PC-3 (cell line): ENCODE measurements around the gene UBE2L6. TPM values are rescaled to one million over a fixed set of nuclear protein-coding genes. Genes with fewer than 3 reads are reported as not detected.
A peak's percentile ranks its signal among the peaks of the same experiment; 100 is the strongest.

Experiments used
- ATAC-seq: fragments of 200-7000 bp; cut with Tn5 transposase; 2 replicates; pipeline ENCODE4 v1.9.1; 2020; ENCODE audit warnings: mild to moderate bottlenecking, moderate library complexity
- BruUV-seq: library from RNA; stranded (reverse); fragments of 400-500 nt; replicated peaks from 2 replicates; lab custom pipeline; 2021; lab: Mats Ljungman, UMichigan
- CTCF ChIA-PET: fragments of 300-600 bp; sonication (Branson Sonifier 250); formaldehyde crosslinking; loops from one replicate; lab custom pipeline; 2022; ENCODE audit warnings: antibody characterized with exemption; lab: Charles Lee
- POLR2A ChIA-PET: fragments of 300-600 bp; sonication (Branson Sonifier 250); formaldehyde crosslinking; loops from one replicate; lab custom pipeline; 2022; ENCODE audit warnings: antibody characterized with exemption; ENCODE audit not compliant: unreplicated experiment; lab: Charles Lee
- DNase-seq: peaks from one replicate; pipeline ENCODE4 v3.0.0-alpha.2; 2015
- H2AFZ ChIP-seq: fragments of 300-600 bp; sonication (generic); 2 replicates; pipeline ENCODE4 v1.6.0; 2016; ENCODE audit warnings: antibody characterized with exemption, low read length
- H3F3A ChIP-seq: fragments of 300-600 bp; sonication (generic); one replicate; pipeline ENCODE4 v1.6.0; 2017; ENCODE audit warnings: antibody characterized with exemption, low read length, control low read depth, mild to moderate bottlenecking; ENCODE audit not compliant: unreplicated experiment
- H3K27ac ChIP-seq: fragments of 300-600 bp; sonication (generic); 2 replicates; pipeline ENCODE4 v1.5.1; 2016; ENCODE audit warnings: mild to moderate bottlenecking, low read length
- H3K27me3 ChIP-seq: fragments of 300-600 bp; sonication (generic); 2 replicates; pipeline ENCODE4 v1.6.1; 2016; ENCODE audit warnings: low read length, mixed read lengths
- H3K36me3 ChIP-seq: fragments of 300-600 bp; sonication (generic); 2 replicates; pipeline ENCODE4 v1.6.1; 2016; ENCODE audit warnings: low read depth, mixed run types, low read length, mixed read lengths
- H3K4me1 ChIP-seq: fragments of 300-600 bp; sonication (generic); 2 replicates; pipeline ENCODE4 v1.5.1; 2016; ENCODE audit warnings: low read length; ENCODE audit not compliant: insufficient read depth
- H3K4me2 ChIP-seq: fragments of 300-600 bp; sonication (generic); 2 replicates; pipeline ENCODE4 v1.6.0; 2016; ENCODE audit warnings: low read length
- H3K4me3 ChIP-seq: fragments of 300-600 bp; sonication (generic); 2 replicates; pipeline ENCODE4 v1.5.1; 2016; ENCODE audit warnings: mild to moderate bottlenecking, low read length, mixed read lengths
- H3K79me2 ChIP-seq: fragments of 300-600 bp; sonication (generic); 2 replicates; pipeline ENCODE4 v1.6.1; 2017; ENCODE audit warnings: low read length, mixed read lengths
- H3K9ac ChIP-seq: fragments of 300-600 bp; sonication (generic); 2 replicates; pipeline ENCODE4 v1.6.0; 2016; ENCODE audit warnings: mild to moderate bottlenecking, low read length
- H3K9me2 ChIP-seq: fragments of 300-600 bp; sonication (generic); replicated peaks from 2 replicates; pipeline ENCODE4 v1.6.1; 2016; ENCODE audit warnings: mixed run types, low read length, mixed read lengths
- H3K9me3 ChIP-seq: fragments of 300-600 bp; sonication (generic); 2 replicates; pipeline ENCODE4 v1.6.1; 2016; ENCODE audit warnings: low read length, mixed read lengths
- H4K20me1 ChIP-seq: fragments of 300-600 bp; sonication (generic); 2 replicates; pipeline ENCODE4 v1.6.1; 2016; ENCODE audit warnings: low read length, mixed read lengths
- CTCF ChIP-seq: fragments of 300-600 bp; sonication (generic); conservative IDR thresholded peaks from 2 replicates; pipeline ENCODE4 v1.5.1; 2017; ENCODE audit warnings: antibody characterized with exemption, low read depth, mild to moderate bottlenecking, low read length
- EZH2 ChIP-seq: fragments of 300-600 bp; sonication (generic); IDR thresholded peaks from one replicate; pipeline ENCODE4 v1.6.1; 2017; ENCODE audit warnings: antibody characterized with exemption, mild to moderate bottlenecking, low read length; ENCODE audit not compliant: unreplicated experiment
- EZH2phosphoT487 ChIP-seq: fragments of 300-600 bp; sonication (generic); IDR thresholded peaks from 2 replicates; pipeline ENCODE4 v1.6.1; 2018; ENCODE audit warnings: mild to moderate bottlenecking, antibody characterized with exemption, low read length, borderline replicate concordance
- intact Hi-C: fragments of 100-400 bp; cut with micrococcal nuclease; formaldehyde crosslinking; loops from 2 replicates; pipeline ENCODE4 v1.9.0; 2023
- total RNA-seq: library from RNA; depleted of rRNA; stranded (reverse); fragments of >200 nt; gene quantifications from 2 replicates; pipeline ENCODE4 v1.2.3, GENCODE V29; 2014

Gene UBE2L6
- total RNA-seq, 1 experiment from 2014 or later, result 16.5 TPM

GRCh38 chr11:57544566-57544965, 22.9 kb downstream of the UBE2L6 start:
- no peaks in the 10 kb centered on the region for H3K9me3 ChIP-seq
- no peaks in the 10 kb centered on the region for H3K27me3 ChIP-seq
- H2AFZ ChIP-seq, result no peak overlapping the region
- no TSS peak for BruUV-seq
- no peaks in the 10 kb centered on the region for H3K36me3 ChIP-seq
- H3K4me1 ChIP-seq, result no peaks in the 10 kb centered on the region
- H3K27ac ChIP-seq, result no peak overlapping the region
- ATAC-seq (no peak), DNase-seq (no peak)
- no peaks in the 10 kb centered on the region for H3K9me2 ChIP-seq
- ChIA-PET POLR2A (no interaction called here), CTCF (no interaction called here)
- H3K4me2 ChIP-seq, result no peak overlapping the region
- H3F3A ChIP-seq, result no peaks in the 10 kb centered on the region
- no peak for TF ChIP-seq EZH2
- TF ChIP-seq CTCF, result no peak
- no peak for TF ChIP-seq EZH2phosphoT487
- intact Hi-C loops, result no loop called here
- no peak overlapping the region for H3K9ac ChIP-seq
- no peaks in the 10 kb centered on the region for H4K20me1 ChIP-seq
- no peaks in the 10 kb centered on the region for H3K79me2 ChIP-seq
- no peak overlapping the region for H3K4me3 ChIP-seq

DNA sequence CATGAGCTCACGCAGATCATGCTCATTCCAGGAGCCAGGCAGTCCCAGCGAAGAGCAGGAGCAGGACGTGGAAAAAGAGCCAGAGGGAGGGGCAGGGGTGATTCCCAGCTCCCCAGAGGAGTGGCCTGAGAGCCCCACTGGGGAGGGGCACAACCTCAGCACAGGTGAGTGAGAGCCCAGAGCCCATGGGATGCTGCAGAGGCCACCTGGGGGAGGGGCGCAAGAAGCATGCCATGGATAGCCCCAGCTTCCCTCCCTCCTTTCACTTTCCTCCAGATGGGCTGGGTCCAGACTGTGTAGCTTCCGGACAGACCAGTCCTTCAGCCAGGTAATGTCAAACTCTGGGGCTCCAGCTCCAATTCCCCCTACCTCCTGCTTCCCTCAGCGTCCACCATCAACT, 23.9 kb downstream of the UBE2L6 start:
- Histone ChIP-seq H3K27ac (no peak overlapping the region), H3K9me3 (no peaks in the 10 kb centered on the region), H3K4me3 (no peak overlapping the region), H3F3A (no peaks in the 10 kb centered on the region), H3K4me1 (no peaks in the 10 kb centered on the region), H3K79me2 (no peaks in the 10 kb centered on the region), H4K20me1 (no peaks in the 10 kb centered on the region), H3K9me2 (no peaks in the 10 kb centered on the region), H2AFZ (no peak overlapping the region), H3K9ac (no peak overlapping the region), H3K36me3 (no peaks in the 10 kb centered on the region), H3K4me2 (0 out of 2 replicates have a peak overlapping the region, but pooled peaks have one; percentile 4), H3K27me3 (no peaks in the 10 kb centered on the region)
- no TSS peak for BruUV-seq
- no peak for TF ChIP-seq CTCF
- ATAC-seq (no peak), DNase-seq (no peak)
- ChIA-PET POLR2A (interaction anchor here (0.6 kb wide), 1 partner anchor 14 kb away, joined by 3 read pairs; no protein-coding TSS in a partner anchor), CTCF (no interaction called here)
- intact Hi-C loops, result no loop called here

DNA sequence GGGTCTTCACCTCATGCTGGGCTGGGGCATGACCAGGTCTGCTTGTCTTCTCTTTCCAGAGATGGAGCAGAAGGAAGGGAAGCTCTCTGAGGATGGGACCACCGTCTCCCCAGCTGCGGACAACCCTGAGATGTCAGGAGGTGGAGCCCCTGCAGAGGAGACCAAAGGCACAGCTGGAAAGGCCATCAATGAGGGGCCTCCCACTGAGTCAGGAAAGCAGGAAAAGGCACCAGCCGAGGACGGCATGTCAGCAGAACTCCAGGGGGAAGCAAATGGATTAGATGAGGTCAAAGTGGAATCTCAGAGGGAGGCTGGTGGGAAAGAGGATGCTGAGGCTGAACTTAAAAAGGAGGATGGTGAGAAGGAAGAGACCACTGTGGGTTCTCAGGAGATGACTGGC, 24.9 kb downstream of the UBE2L6 start:
- Histone ChIP-seq H2AFZ (no peak overlapping the region), H3K4me2 (no peak overlapping the region), H3K36me3 (no peaks in the 10 kb centered on the region), H3K27me3 (no peaks in the 10 kb centered on the region), H3K27ac (no peak overlapping the region), H3K4me3 (no peak overlapping the region), H3F3A (no peaks in the 10 kb centered on the region), H3K9ac (no peak overlapping the region), H3K4me1 (no peaks in the 10 kb centered on the region), H4K20me1 (no peaks in the 10 kb centered on the region), H3K9me2 (no peaks in the 10 kb centered on the region), H3K79me2 (no peaks in the 10 kb centered on the region), H3K9me3 (no peaks in the 10 kb centered on the region)
- POLR2A ChIA-PET, result no interaction called here
- DNase-seq, result no peak
- intact Hi-C loops, result no loop called here
- BruUV-seq, result no TSS peak
- no peak for ATAC-seq
- TF ChIP-seq EZH2 (no peak), CTCF (no peak), EZH2phosphoT487 (no peak)
- CTCF ChIA-PET, result no interaction called here
